B cell (primary cell): ENCODE measurements around the gene VAC14. TPM values are rescaled to one million over a fixed set of nuclear protein-coding genes. Genes with fewer than 3 reads are reported as not detected.

ENCODE experiments used
- ATAC-seq: fragments of 200-7000 bp; cut with Tn5 transposase; one replicate; pipeline ENCODE4 v1.10.0; 2021; ENCODE audit warnings: low read depth, mild to moderate bottlenecking, moderate number of reproducible peaks, moderate library complexity
- CTCF ChIA-PET: fragments of 350-600 bp; sonication (Branson Sonifier 250); formaldehyde crosslinking; loops from one replicate; lab custom pipeline; 2021; ENCODE audit warnings: antibody characterized with exemption, inconsistent platforms; lab: Charles Lee
- POLR2A ChIA-PET: fragments of 350-600 bp; sonication (Branson Sonifier 250); formaldehyde crosslinking; loops from one replicate; lab custom pipeline; 2021; ENCODE audit warnings: antibody characterized with exemption; lab: Charles Lee
- DNase-seq: peaks from one replicate; pipeline ENCODE4 v3.0.0; 2013
- H2AFZ ChIP-seq: 2 replicates; pipeline ENCODE4 v1.6.1; 2012; ENCODE audit warnings: mild to moderate bottlenecking, low read depth, low read length; ENCODE audit not compliant: insufficient read depth, poor library complexity, severe bottlenecking
- H3K27ac ChIP-seq, 2 donors: 1 replicate in 1 of 2; 2 replicates in 1 of 2; pipeline ENCODE4 v1.5.1; 2012 to 2013; ENCODE audit warnings: low read length in 2 of 2, mild to moderate bottlenecking in 2 of 2, moderate library complexity in 1 of 2
- H3K27me3 ChIP-seq, 4 experiments: fragments of 200-600 bp in 1 of 4; sonication (generic) in 1 of 4; replicated peaks in 1 of 4; 1 replicate in 2 of 4; 2 replicates in 2 of 4; pipeline versions ENCODE4 v1.6.1 to v1.7.0; 2013 to 2016; ENCODE audit warnings: low read length in 3 of 4, mild to moderate bottlenecking in 2 of 4, mixed read lengths in 1 of 4, moderate library complexity in 1 of 4; ENCODE audit not compliant: insufficient read depth in 4 of 4, control insufficient read depth in 3 of 4; ENCODE audit errors: control extremely low read depth in 1 of 4
- H3K36me3 ChIP-seq, 2 experiments: replicated peaks in 1 of 2; 1 replicate in 1 of 2; 2 replicates in 1 of 2; pipeline versions ENCODE4 v1.6.1 to v1.7.1; 2013; ENCODE audit warnings: low read length in 1 of 2; ENCODE audit not compliant: insufficient read depth in 2 of 2, control insufficient read depth in 1 of 2; ENCODE audit errors: control extremely low read depth in 1 of 2, extremely low read depth in 1 of 2
- H3K4me1 ChIP-seq, 2 donors: fragments of 200-600 bp in 1 of 2; sonication (generic) in 1 of 2; 1 replicate in 1 of 2; 2 replicates in 1 of 2; pipeline versions ENCODE4 v1.5.1 to v1.6.1; 2013 to 2017; ENCODE audit warnings: low read length in 2 of 2; ENCODE audit not compliant: control insufficient read depth in 2 of 2, insufficient read depth in 2 of 2
- H3K4me2 ChIP-seq: replicated peaks from 2 replicates; pipeline ENCODE3; 2012; ENCODE audit warnings: mild to moderate bottlenecking, low read depth, low read length; ENCODE audit not compliant: poor library complexity, severe bottlenecking
- H3K4me3 ChIP-seq, 5 experiments: fragments of 200-600 bp in 1 of 5; sonication (generic) in 1 of 5; 1 replicate in 3 of 5; 2 replicates in 2 of 5; pipeline versions ENCODE4 v1.5.1 to v1.7.0; 2011 to 2016; ENCODE audit warnings: low read length in 4 of 5, mild to moderate bottlenecking in 4 of 5, low read depth in 2 of 5, control low read depth in 1 of 5, moderate library complexity in 1 of 5; ENCODE audit not compliant: insufficient read depth in 1 of 5; ENCODE audit errors: control extremely low read depth in 1 of 5, extremely low read depth in 1 of 5
- H3K79me2 ChIP-seq: fragments of 200-600 bp; sonication (generic); one replicate; pipeline ENCODE4 v1.6.0; 2016; ENCODE audit warnings: low read length; ENCODE audit not compliant: control insufficient read depth, insufficient read depth
- H3K9ac ChIP-seq: fragments of 200-600 bp; sonication (generic); 2 replicates; pipeline ENCODE4 v1.6.1; 2017; ENCODE audit warnings: mild to moderate bottlenecking, low read length, moderate library complexity
- H3K9me3 ChIP-seq, 3 donors: one replicate each; pipeline versions ENCODE4 v1.6.1 to v1.7.1; 2013; ENCODE audit warnings: low read length in 2 of 3; ENCODE audit not compliant: control insufficient read depth in 2 of 3, insufficient read depth in 1 of 3; ENCODE audit errors: control extremely low read depth in 1 of 3
- H4K20me1 ChIP-seq: 2 replicates; pipeline ENCODE4 v1.6.0; 2012; ENCODE audit warnings: mild to moderate bottlenecking, low read length; ENCODE audit not compliant: insufficient read depth, control insufficient read depth, poor library complexity, severe bottlenecking
- H3K27ac Mint-ChIP-seq: one replicate; pipeline ENCODE4 v1.8.0; 2021; ENCODE audit warnings: mixed read lengths
- H3K27me3 Mint-ChIP-seq: one replicate; pipeline ENCODE4 v1.8.0; 2021; ENCODE audit warnings: mixed read lengths
- H3K4me1 Mint-ChIP-seq: one replicate; pipeline ENCODE4 v1.8.0; 2021; ENCODE audit warnings: mixed read lengths
- H3K4me3 Mint-ChIP-seq: one replicate; pipeline ENCODE4 v1.8.0; 2021; ENCODE audit warnings: mixed read lengths
- H3K9me3 Mint-ChIP-seq: one replicate; pipeline ENCODE4 v1.8.0; 2022; ENCODE audit warnings: mixed read lengths; ENCODE audit not compliant: insufficient read depth
- EZH2 ChIP-seq: IDR thresholded peaks from 2 replicates; pipeline ENCODE4 v1.6.1; 2012; ENCODE audit warnings: borderline replicate concordance, low read depth, mild to moderate bottlenecking, moderate library complexity, low read length; ENCODE audit not compliant: insufficient read depth, poor library complexity, severe bottlenecking
- WGBS: methylation state at CpG from one replicate; pipeline ENCODE4 v1.1.5; 2013; ENCODE audit warnings: missing lambda C conversion rate; ENCODE audit not compliant: insufficient coverage; 5-methylcytosine and 5-hydroxymethylcytosine counted together
- intact Hi-C: fragments of 100-400 bp; cut with micrococcal nuclease; formaldehyde crosslinking; loops from one replicate; pipeline ENCODE4 v1.10.0; 2022
- polyA plus RNA-seq: library from polyadenylated mRNA; depleted of rRNA; stranded (reverse); fragments of >200 nt; gene quantifications from 2 replicates; pipeline ENCODE4 v1.2.3, GENCODE V29; 2012
- total RNA-seq, 2 donors: library from RNA; stranded (reverse); fragments of 120-200 nt in 1 of 2; gene quantifications; 1 replicate in 1 of 2; 2 replicates in 1 of 2; pipeline versions ENCODE4 v1.2.3 to v1.2.4, GENCODE V29; 2013 to 2022
- TF ChIP-seq, protein P1 (sequence below): fragments of 200-600 bp; IDR thresholded peaks from one replicate; pipeline ENCODE4 v1.8.0; 2022; ENCODE audit warnings: antibody characterized with exemption, mild to moderate bottlenecking

Gene VAC14
- total and polyA plus RNA-seq, 2 donors (not counting 1 experiment from before 2014, with no cell fraction given): 42.6 to 64.7 TPM

DNA sequence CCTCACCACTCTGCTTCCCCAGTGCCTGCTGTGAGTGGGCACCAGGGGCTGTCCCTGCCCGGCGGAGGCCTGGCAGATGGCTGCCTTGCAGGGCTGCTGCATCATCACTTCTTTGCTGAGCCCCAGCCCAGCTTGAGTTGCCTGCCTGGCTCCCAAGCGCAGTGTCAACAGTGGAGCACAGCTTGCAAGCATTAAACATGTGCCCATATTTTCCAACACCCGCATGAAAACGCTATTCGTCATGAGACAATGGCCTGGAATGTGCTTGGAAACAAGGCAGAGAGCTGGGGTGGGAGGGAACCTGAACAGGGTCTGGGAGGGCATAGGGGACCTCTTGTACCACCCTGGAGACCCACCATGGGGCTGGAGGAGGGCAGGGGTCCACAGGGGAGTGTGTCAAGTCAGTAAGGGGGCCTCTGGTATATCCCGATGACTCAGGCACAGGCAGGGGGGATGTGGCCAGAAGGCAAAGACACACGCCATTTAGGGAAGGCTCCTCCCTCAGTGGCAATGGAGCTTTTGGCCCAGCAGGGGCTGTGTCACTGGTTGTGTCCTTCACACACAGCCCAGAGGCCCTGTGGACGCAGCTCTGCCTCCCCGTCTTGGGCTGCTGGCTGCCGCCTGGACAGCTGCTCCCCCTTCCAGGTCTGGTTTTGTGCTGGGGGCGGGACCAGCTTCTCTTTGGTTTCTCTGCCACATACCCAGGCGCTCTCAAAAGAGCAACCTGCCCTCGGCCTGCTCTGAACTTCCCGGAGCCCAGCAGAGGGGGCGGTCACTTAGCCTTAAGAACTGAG lies 97.7 kb downstream of the VAC14 start:
- Histone ChIP-seq H3K27ac (no peak overlapping the region), H4K20me1 (peaks cover 8% of the 10 kb centered on the region), H2AFZ (no peak overlapping the region), H3K9ac (no peak overlapping the region), H3K4me3 (no peak overlapping the region), H3K9me3 (no peaks in the 10 kb centered on the region), H3K27me3 (no peaks in the 10 kb centered on the region), H3K4me1 (no peaks in the 10 kb centered on the region), H3K4me2 (no peak overlapping the region), H3K36me3 (peaks cover 0 to 7% of the 10 kb centered on the region in 2 experiments), H3K79me2 (no peaks in the 10 kb centered on the region)
- Mint-ChIP-seq H3K27me3 (no peaks in the 10 kb centered on the region), H3K4me3 (no peak overlapping the region), H3K9me3 (no peaks in the 10 kb centered on the region), H3K4me1 (no peaks in the 10 kb centered on the region), H3K27ac (no peak overlapping the region)
- CTCF ChIA-PET: no interaction called here
- 97% methylated on average over 16 of the region's 16 CpGs for WGBS
- TF ChIP-seq, protein P1, sequence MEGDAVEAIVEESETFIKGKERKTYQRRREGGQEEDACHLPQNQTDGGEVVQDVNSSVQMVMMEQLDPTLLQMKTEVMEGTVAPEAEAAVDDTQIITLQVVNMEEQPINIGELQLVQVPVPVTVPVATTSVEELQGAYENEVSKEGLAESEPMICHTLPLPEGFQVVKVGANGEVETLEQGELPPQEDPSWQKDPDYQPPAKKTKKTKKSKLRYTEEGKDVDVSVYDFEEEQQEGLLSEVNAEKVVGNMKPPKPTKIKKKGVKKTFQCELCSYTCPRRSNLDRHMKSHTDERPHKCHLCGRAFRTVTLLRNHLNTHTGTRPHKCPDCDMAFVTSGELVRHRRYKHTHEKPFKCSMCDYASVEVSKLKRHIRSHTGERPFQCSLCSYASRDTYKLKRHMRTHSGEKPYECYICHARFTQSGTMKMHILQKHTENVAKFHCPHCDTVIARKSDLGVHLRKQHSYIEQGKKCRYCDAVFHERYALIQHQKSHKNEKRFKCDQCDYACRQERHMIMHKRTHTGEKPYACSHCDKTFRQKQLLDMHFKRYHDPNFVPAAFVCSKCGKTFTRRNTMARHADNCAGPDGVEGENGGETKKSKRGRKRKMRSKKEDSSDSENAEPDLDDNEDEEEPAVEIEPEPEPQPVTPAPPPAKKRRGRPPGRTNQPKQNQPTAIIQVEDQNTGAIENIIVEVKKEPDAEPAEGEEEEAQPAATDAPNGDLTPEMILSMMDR: no peak
- no peak for TF ChIP-seq EZH2
- POLR2A ChIA-PET: no interaction called here
- intact Hi-C loops: no loop called here
- DNase-seq: no peak
- ATAC-seq: no peak

DNA sequence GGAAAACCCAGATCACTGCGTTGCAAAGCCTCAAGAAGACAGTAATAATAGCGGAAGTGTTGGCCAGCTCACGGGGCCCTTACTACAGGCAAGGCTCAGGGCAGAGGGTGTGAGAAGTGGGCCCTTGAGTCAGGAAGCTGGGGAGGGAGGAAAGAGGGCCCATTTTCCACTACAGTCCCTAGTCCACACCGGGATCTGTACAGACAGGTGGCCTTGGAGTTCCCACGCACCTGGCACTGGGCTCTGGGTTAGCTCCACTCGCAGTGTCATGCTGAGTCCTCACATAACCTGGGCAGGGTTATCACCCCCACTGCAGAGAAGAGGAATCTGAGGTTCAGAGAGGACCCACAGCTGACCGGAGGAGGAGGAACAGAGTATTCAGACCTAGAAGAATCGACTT lies 98.3 kb downstream of the VAC14 start:
- no peak overlapping the region for H3K27ac ChIP-seq
- no peaks in the 10 kb centered on the region for H3K27me3 Mint-ChIP-seq
- no peak overlapping the region for H3K9ac ChIP-seq
- no peak overlapping the region for H3K4me3 Mint-ChIP-seq
- DNase-seq (no peak), ATAC-seq (no peak)
- POLR2A ChIA-PET: no interaction called here
- no peak overlapping the region for H3K27ac Mint-ChIP-seq
- no peaks in the 10 kb centered on the region for H3K27me3 ChIP-seq
- no peaks in the 10 kb centered on the region for H3K9me3 ChIP-seq
- intact Hi-C loops: no loop called here
- no peaks in the 10 kb centered on the region for H3K9me3 Mint-ChIP-seq
- CTCF ChIA-PET: no interaction called here
- TF ChIP-seq, protein P1: no peak
- TF ChIP-seq EZH2: no peak
- H3K4me2 ChIP-seq: no peak overlapping the region
- H3K4me3 ChIP-seq: no peak overlapping the region
- H2AFZ ChIP-seq: no peak overlapping the region
- H4K20me1 ChIP-seq: peaks cover 8% of the 10 kb centered on the region
- H3K4me1 ChIP-seq: no peaks in the 10 kb centered on the region
- H3K36me3 ChIP-seq: peaks cover 0 to 6% of the 10 kb centered on the region in 2 experiments
- H3K79me2 ChIP-seq: no peaks in the 10 kb centered on the region
- H3K4me1 Mint-ChIP-seq: no peaks in the 10 kb centered on the region
- 98% methylated on average over 8 of the region's 8 CpGs for WGBS
